Activated CD4-positive, alpha-beta T cell treated with anti-CD3 and anti-CD28 coated beads for 4 hours (primary cell): Measurements from ENCODE around the gene LRP2.

ENCODE experiments used
- DNase-seq, 2 donors: peaks; one replicate each; pipeline ENCODE4 v3.0.0-alpha.2; 2020

The LRP2 gene

DNA sequence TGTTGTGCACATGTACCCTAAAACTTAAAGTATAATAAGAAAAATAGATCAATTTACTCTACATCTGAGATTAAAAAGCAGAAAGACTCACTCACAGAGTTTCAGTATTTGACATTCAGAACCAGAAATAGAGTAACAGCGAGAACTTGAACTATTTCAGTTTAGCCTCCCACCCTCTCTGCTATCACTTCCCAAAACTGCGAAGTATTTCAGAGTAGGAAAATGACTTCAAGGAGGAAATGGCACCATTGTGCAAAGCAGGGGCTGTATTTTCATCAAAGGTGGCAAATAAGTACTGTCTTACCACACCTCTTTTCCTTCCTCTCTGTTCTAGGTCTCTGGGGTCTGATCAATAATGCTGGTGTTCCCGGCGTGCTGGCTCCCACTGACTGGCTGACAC is 279.3 kb downstream of the LRP2 start:
- DNase-seq = no peak

DNA sequence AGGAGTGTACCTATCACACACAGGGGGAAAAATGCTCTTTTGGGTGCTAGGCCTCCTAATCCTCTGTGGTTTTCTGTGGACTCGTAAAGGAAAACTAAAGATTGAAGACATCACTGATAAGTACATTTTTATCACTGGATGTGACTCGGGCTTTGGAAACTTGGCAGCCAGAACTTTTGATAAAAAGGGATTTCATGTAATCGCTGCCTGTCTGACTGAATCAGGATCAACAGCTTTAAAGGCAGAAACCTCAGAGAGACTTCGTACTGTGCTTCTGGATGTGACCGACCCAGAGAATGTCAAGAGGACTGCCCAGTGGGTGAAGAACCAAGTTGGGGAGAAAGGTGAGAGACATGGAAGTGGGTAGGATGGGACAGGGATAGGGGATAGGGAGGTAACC is 280.8 kb downstream of the LRP2 start:
- no peak for DNase-seq

DNA sequence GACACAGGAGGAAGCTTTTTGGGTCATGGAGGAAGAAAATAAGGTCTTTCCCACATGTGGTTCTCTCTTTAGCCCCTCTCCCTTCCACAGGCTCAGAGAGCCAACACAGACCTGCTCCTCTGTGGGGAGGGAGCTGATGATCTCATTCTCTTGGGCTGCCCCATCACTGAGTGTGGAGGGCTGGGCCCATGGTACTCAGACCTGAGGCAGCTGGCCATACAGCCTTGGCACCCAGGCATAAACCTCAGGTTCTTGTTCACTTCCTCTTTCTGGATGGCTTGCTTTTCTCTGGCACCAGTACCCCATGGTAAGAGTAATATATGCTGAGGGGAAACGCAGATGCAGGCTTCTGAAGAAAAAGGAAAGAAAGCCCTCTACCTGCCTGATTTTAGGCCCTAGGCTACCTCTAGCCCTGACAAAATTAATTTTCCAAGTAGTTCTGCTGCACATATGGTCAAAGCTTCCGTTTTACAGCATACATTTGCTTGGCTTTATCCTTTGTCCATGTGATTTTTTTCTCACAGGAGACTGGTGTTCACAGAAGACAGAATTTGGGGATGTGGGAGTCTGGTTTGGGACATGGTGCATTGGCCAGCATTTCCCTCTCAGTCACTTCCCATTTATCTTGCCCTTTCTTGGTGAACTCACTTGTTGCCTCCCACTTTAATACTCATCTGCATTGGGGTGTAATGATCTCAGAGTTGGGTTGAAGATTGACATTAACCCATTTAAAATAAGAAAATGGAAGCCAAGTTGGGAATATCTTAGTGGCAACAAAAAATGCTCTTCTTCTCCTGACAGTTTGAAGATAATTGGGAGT is 281.9 kb downstream of the LRP2 start:
- no peak for DNase-seq

DNA sequence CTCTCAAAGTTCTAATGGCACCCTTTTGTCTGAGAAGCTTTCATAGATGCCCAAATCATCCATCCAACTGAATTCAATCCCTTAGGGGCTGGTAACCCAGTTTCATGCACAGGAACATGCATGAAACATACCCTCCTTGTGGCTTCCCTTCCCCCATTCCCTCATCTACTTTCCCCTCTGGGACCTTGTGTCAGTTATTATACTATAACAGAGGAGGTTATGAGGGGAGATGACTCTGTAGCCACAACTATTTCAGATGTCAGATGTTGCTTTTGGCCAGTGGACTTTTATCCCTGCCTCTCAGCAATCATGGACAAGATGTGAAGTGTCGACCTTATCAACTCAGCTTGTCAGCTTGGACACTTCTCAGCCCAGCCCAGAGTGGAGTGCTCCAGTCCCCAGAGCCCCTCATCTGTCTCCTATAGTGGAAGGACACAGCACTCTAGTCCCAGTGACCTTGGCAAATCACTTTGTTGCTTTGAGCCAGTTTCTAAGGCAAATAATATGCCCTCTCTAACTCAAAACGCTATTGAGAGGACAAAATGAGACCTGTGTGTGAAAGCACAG is 284.6 kb downstream of the LRP2 start:
- no peak for DNase-seq
